ENCODE data around the gene INPP5A. TPM values are rescaled to one million over a fixed set of nuclear protein-coding genes. Genes with fewer than 3 reads are reported as not detected.
"Not testable (repeated sequence)": the region's sequence is repeated elsewhere in the genome, so short reads cannot be mapped to it uniquely, and the experiment has no call there.

INPP5A gene
- total RNA-seq, 1 donor from 2014 or later = 103 TPM

- no peak for DNase-seq (ENCODE audit: low spot score)
These were observed 165.2 kb downstream of the INPP5A start for GRCh38 chr10:132702601-132703418.

DNA sequence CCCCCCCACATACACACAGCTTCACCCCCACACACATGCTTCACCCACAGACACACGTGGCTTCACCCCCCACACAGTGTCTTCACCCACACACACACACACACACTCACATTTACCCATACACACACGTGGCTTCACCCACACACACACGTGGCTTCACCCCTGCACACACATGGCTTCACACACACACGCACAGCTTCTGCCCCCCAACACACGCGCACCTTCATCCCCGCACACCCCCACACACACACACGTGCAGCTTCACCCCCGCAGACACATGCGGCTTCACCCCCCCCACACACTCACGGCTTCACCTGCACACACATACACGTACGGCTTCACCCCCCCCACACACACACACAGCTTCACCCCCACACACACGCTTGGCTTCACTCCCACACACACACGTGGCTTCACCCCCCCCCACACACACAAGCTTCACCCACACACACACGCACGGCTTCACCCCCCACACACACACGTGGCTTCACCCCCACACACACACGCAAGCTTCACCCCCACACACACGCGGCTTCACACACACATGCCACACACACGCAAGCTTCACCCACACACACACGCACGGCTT is 165.9 kb downstream of the INPP5A start:
- no peak for DNase-seq (ENCODE audit: low spot score)

GRCh38 chr10:132704008-132704814 is 166.6 kb downstream of the INPP5A start:
- DNase-seq (ENCODE audit: low spot score) = no peak

GRCh38 chr10:132704815-132705064 is 167.2 kb downstream of the INPP5A start:
- DNase-seq (ENCODE audit: low spot score) = not testable (repeated sequence)

DNA sequence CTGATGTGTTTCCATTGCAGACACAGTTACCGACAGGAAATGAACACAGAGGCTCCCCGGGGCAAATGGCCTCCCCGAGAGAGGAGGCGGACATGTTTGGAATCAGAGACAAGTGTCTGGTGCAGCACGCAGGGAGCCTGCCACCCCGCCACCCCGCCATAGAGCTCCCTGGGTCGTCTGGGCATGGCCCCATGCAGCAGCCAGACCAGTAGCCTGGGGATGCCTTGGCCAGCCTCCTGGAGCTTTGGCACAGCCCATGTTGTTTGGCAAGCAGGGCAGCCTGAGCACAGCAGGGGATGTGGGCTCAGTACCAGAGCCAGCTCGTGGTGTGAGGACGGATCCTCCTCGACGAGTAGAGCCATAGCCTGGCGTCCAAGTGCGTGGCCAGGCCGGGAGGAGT is 167.6 kb downstream of the INPP5A start:
- DNase-seq (ENCODE audit: low spot score) = no peak

GRCh38 chr10:132705943-132706342 is 168.4 kb downstream of the INPP5A start:
- no peak for DNase-seq (ENCODE audit: low spot score)

GRCh38 chr10:132706701-132707100 is 169.1 kb downstream of the INPP5A start:
- DNase-seq (ENCODE audit: low spot score) = no peak

GRCh38 chr10:132707121-132707775 is 169.7 kb downstream of the INPP5A start:
- DNase-seq (ENCODE audit: low spot score) = no peak

- DNase-seq (ENCODE audit: low spot score) = no peak
These were observed 170.2 kb downstream of the INPP5A start for GRCh38 chr10:132707776-132708171.

DNA sequence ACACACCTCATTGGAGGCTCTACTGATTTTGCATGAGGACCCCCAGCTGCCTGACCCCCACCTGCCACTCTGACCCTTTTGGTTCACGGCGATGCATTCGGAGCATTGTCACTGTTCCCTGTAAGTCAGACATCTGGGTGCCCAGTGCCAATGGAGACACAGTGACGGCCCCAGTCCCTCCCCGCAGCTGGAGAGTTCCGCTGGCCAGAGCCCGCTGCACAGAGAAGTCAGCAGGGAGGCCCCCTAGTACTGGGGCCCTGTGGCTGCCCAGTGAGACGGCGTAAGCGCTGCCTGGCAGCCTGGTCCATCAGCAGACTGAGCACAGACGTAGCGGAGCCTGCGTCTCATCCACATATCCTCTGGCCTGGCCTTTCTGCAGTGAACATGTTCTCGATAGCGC is 170.9 kb downstream of the INPP5A start:
- DNase-seq (ENCODE audit: low spot score) = no peak

DNA sequence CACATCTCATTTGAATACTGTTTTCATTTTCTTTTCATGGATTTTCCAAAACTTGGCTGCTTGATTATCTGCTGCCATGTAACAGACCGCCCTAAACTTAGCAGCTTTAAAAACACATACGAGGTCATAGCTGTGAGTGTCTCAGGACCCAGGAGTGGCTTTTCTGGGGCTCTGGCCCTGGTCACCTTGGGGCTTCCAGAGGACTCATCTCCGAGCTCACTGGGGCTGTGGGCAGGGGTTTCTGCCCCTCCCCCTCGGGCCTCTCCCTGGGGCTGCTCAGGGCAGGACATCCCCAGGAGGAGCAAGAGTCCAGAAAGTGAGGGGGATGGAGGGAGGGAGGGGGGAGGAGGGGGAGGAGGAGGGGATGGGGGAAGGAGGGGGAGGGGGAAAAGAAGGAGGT is 171.3 kb downstream of the INPP5A start:
- DNase-seq (ENCODE audit: low spot score) = no peak

- no peak for DNase-seq (ENCODE audit: low spot score)
These were observed 171.9 kb downstream of the INPP5A start for GRCh38 chr10:132709471-132709951.

DNA sequence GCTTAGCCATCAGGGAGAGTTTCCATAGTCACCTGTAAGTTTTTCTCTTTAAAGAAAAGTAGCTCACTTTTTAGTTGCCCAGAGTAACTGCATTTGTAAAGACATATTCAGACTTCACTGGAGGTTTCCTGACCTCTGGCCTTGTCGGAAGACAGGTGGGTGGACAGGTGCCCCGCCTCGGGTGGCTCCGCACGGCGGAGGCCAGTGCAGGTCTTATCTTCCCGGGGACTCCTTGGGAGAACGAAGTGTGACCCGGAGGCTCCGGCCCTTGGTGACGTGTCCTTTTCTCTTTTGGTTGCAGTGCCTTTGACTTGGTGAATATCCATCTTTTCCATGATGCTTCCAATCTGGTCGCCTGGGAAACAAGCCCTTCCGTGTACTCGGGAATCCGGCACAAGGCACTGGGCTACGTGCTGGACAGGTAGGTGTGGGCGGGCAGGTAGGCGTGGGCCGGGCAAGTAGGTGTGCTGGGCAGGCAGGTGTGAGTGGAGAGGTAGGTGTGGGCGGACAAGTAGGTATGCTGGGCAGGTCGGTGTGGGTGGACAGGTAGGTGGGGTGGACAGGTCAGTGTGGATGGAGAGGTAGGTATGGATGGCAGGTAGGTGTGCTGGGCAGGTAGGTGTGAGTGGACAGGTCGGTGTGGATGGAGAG is 172.6 kb downstream of the INPP5A start:
- DNase-seq (ENCODE audit: low spot score) = no peak

DNA sequence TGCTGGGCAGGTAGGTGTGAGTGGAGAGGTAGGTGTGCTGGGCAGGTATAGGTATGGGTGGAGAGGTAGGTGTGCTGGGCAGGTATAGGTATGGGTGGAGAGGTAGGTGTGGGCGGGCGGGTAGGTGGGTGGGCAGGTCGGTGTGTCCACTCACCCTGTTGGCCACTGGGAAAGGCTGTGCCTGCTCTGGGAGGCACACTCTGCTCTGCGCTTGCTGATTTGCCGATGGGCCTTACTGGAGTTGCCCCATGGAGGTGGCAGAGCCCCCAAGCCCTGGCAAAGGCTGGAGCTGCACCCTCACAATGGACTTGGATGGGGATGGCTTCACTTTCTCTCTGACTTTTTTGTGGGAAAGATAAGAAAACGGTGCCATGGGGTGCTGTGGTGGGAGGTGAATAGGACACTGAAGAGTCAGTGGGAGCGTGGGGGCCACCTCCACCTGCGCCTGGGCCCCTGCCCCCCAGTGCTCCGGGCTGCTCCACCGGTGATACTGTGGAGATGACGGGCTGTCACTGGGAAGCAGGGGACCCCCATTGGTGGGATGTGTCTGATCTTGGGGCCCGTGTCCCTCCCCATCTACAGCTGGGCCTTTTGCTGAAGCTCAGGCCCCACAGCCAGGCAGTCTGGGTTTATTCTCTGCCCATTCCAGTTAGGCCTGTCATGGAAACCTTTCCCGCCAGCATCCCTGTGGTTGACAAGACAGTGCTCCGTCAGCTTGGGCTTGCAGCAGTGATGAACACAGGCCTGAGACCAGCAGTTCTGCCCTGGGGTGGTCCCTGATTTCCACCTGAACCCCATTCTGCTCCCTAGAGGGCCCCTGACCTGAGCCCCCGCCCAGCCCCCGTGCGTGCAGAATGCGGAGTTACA is 173.4 kb downstream of the INPP5A start:
- DNase-seq (ENCODE audit: low spot score) = no peak

DNA sequence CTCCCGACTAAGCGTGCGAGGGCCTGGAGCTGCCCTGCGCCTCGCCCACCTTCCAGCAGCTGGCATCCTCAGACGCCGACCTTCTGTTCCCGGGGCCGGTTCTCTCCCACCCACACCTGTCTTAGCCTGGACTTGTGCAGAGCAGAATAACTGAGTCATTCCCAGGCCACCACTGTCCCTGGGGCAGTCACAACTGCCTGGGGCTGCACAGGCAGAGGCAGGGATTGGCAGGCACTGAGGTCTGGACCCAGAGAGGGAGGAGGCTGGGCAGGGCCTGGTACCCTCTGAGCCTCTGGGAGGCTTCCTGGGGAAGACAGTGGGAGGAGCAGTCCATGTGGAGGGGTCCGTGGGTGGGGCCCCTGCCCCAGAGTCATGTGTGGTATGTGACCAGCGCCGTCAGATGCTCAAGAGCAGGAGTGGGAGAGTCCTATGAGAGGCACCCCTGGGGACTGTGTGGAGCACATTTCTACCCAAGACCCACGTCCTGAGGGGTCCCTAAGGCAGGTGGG is 174.1 kb downstream of the INPP5A start:
- DNase-seq (ENCODE audit: low spot score) = no peak

GRCh38 chr10:132712291-132712690 is 174.7 kb downstream of the INPP5A start:
- DNase-seq (ENCODE audit: low spot score) = no peak

- no peak for DNase-seq (ENCODE audit: low spot score)
These were observed 175.2 kb downstream of the INPP5A start for GRCh38 chr10:132712743-132713142.

DNA sequence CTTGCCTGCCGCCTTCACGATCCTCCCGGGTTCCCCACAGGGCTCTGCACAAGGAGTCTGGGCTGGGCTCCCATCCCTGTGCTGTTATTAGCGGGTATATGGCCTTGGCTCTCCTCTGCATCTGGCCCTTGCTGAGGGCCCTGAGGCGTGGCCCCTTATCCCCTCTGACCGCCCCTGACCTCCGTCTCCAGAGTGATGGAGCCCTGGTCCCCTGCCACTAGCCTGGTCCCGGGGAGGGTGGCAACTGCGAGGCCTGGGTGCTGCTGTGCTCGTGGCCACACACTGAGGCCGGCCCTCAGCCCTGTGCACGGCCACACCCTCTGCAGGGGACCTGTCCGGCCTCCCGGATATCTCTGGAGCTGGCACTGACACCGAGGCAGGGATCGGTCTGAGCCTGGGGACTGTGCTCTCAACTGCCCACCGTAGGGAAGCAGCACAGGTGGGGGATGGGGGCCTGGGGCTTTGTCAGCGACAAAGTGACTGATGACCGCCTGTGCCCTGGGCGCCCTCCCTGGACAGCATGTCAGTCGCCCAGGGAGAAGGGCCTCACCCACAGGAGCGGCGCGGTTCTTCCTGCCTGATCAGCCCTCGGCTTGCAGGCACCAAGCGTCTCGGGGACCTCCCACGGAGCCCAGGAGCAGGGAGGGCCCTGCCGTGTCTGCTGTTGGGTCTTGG is 176.0 kb downstream of the INPP5A start:
- no peak for DNase-seq (ENCODE audit: low spot score)

- DNase-seq (ENCODE audit: low spot score) = no peak
These were observed 176.8 kb downstream of the INPP5A start for GRCh38 chr10:132714096-132714985.

Data from umbilical cord (tissue), 2 donors.